HG02623 (cell line): Measurements from ENCODE around the gene HOXB1.

Experiments used
- ATAC-seq: cut with Tn5 transposase; IDR thresholded peaks from one replicate; pipeline ENCODE4 v1.9.1; 2021; ENCODE audit warnings: moderate library complexity; ENCODE audit not compliant: unreplicated experiment

HOXB1 gene

DNA sequence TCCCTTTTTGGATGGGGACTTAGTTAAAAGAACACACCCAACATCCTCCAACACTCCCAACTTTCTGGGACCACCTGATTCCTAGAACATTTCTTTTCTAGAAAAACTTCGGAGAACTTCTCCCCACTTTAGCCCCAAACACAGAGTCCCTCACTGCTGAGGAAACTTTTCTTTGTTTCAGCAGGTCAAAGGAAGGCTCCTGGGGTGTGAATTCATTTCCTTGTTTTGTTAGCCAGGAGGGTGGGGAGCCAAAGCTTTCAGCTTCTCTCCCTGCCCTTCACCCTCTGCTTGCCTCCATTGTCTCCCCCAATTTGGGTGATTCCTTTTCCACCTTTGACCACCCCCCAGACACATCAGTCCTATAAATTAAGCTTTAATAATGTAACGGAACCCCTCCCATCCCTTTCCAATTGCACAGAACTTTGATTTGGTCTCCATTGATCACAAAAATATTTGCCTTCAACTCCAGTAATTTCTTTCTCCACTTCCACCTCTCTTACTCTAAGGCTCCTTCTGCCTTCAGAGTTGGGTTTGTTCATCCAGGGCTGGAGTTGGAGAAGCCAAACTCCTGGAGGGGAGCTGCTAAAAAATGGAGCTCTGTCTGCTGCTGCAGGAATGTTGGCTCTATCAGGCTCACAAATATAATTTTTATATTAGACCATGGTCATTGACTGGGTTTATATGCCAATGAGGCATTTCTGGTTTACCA is 37.0 kb upstream of the HOXB1 start:
- ATAC-seq, result no peak

DNA sequence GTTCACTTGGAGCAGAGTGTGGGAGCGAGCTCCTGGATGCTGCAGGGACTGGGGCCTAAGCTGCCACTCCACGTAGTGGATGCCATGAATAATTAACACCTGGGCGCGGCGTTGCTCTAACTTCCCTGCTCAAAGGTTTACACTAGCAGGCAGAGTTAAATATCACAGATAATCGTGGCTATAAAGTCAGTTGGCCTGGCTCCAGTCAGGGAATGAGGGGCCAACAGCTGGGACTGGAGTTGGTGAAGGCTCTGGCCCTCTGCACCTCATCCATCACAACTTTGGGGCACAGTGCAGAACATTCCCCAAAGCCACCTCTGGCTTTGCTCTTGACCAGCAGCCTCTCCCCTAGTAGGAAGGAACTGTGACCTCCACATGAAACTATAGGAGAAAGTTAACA is 36.4 kb upstream of the HOXB1 start:
- ATAC-seq, result no peak

DNA sequence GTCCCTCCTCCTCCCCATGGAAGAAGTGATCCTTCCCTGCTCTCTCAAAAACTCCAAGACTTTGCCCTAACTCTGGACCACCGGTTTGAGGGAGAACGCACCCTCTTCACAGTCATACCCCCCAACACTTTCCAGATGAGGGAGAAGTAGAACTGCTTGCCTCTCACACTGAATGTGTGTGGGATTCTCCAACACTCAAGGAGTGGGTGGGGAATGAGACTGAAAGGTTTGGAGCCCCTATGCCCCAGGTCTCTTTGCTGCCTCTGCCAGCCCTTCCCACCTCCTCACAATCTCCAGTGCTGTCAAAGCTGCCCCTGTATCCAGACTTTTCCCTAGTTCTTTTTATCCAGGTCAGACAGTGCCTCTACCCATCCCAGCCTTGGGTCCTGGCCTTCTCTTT is 35.9 kb upstream of the HOXB1 start:
- no peak for ATAC-seq

DNA sequence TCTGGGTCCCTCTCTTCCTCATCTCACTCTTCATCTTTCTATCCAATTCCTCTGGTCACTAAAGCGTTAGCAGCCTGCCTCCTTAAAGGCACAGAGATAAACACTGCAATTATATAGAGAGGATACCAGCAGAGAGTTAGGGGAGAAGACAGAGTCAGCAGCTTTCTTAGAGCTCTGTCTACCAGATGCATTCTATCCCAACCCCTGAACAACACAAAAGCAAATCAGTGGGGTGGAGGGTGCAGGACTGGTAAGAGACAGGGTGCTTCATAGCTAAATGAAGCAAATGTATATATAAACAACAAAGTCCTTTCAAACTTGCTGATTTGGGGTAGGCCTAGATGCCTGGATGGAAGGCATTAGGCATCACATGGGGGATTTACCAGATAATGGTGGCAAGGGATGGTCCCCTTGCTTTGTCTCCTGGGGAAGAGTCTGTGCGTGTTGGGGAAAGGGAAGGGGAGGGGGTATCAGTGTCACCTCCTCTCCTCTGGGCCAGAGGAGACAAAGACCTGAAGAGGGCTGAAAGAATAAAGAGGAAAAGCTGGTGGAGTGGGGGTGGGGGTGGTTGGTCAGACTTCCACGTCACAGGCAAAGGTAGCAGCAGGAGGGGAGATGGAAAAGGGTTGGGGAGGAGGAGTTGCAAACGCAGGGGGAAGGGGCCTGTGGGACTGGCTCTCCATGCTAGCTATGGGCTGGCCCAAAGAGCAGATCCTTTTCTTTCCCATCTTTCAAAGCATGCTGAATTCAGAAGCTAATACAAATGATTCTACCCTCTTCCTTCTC is 35.3 kb upstream of the HOXB1 start:
- no peak for ATAC-seq

DNA sequence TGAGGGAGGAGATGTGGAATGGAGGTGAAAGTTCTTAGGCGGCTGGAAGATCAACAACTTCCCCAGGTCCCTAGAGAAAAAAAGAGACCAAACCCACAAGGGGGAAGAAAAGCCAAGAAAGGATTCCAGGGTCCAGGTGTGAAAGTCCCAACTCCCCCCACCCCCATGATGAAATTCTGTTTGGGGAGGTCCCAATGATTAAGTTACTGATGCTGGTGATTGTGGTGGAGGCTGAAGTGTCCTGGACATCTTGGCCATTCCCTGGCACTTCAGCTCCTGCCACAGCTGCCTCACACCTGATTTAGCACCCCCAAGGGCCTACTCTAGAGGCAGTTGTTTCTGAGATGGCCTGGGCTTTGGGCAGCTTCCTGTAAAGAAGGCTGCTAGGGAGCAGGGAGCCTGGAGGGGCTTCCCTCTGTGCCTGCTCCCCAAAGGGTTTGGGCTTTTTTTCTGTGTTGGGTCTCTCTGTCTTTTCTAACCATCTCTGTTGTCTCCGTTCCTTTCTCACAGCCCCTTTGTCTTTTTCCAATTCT is 34.3 kb upstream of the HOXB1 start:
- ATAC-seq, result no peak

DNA sequence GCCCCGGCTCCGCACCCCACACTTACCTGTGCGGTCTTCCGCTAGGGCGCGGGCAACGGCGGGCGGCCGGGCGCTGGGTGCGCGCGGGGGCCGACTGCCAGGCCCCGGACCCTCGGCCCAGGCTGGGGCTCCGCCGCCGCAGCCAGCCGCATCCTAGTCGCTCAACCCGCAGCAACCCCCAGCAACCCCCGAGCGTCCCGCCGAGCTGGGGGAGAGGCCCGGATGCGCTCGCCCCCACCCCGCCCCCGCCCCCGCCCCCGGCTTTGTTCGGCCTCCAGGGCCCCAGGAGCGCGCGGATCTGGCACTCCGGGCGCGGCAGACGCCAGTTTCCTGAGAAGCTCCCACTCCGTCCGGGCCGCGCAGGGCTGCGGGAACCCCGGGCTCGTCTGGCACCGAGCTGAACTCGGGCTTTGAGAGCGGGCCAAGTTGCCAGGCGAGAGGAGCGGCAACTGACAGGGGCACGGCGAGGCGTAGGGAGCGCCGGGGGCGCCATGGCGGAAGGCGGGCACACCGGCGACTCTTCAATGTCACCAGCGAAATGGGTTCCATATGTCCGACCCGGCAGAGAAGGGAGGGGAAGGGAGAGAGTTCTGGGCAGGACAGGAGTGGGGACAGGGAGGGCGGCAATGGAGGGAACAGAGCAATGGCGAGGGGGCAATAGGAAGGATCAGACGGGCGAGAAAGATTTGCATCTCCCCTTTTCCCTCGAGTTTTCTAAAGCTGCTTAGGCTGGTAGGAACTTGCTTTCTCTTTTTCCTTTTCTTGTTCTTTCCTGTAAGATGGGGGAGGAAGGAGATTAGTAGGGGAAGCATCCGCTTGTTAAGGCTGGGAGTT is 33.6 kb upstream of the HOXB1 start:
- no peak for ATAC-seq

DNA sequence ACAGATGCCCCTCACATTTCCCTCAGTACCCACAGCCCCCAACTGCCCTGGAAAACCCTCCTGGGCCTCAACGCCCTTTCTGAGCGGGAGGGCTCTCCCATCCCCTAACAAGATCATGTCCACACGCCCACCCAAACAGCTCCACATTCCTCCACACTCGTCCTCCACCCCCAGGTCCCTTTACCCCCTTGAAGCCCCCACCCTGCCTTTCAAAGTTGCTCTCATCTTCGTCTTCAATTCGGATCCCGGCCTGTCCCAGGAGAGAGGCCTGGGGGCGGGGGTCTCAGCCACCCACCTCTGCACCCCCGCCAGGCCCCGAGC is 33.0 kb upstream of the HOXB1 start:
- ATAC-seq, result no peak

DNA sequence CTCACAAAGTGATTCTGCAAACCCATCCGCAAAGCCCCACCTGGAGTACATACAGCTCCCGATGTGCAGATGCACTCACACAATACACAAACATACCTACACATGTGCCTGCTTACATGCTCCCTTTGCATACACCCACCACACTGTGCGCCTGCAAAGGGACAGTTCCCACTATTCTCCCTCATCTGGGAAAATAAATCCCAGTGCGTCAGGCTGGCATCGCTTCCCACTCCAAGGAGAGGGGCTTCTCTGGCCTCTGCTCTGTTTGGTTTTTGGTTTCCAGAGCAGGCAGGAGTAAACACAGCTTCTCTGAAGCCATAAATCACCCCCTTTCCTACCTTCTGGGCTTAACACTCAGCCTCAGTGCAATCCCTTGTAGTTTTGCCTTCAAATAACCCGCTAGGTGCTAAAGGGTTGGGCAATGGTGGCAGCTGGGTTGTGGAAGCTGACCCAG is 32.6 kb upstream of the HOXB1 start:
- ATAC-seq, result no peak

DNA sequence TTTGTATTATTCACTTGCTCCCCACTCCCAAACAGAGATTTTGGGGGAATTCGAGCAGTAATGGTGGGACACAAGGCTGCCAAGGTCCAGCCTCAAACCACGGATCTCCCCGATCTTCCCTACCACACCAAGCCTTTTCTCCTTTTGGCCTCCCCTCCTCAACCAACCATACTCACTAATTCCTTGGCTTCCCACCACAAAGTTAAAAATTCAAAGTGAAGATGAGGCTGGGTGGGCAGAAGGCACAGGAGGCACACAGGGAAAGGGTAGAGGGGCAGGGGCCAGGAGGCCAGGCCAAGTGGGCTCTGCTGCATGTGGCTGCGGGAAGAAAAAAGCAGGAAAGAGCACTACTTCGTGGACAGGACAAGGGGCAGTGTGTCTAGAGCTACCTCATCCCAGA is 32.1 kb upstream of the HOXB1 start:
- no peak for ATAC-seq

DNA sequence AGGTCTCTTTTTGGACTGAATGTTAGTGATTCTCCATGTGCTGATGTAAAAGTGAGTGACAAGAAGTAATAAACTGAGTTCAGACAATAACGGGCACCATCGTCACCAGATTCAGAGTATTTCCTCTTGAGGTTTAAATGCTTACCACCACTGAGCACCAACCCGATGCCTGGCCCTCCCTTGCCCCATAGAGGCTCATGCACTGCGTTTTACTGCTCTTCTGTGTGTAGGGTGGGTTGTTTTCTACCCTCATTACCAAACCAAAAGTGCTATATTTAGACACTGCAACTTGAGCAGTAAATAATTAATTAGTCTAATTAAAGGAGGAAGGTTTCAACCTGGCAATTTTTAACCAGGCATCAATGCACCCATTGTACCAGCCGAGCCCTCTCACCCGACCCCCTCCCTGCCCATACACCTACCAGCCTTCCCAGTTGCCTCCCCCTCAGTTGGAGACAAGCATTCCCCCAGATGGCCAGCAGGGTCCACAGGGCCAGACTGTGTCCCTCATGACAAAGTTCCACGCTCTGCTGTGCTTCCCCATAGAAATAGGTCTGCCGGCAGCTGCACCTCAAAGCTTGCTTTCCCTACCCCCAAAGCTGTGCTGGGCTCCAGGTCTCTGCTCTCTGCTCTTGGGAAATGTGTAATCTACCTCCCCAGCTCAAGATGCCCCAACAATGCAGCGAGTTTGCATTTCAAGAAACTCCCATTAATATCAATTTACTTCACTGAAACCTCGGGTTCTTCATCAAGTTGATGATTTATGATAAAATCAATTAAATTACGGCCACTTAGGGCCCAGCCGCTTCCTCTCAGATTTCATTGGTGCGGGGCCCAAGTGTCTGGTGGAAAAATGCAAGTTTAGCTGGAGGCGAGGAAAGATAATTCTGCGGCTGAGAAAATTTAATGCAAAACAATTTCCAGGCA is 31.3 kb upstream of the HOXB1 start:
- no peak for ATAC-seq

DNA sequence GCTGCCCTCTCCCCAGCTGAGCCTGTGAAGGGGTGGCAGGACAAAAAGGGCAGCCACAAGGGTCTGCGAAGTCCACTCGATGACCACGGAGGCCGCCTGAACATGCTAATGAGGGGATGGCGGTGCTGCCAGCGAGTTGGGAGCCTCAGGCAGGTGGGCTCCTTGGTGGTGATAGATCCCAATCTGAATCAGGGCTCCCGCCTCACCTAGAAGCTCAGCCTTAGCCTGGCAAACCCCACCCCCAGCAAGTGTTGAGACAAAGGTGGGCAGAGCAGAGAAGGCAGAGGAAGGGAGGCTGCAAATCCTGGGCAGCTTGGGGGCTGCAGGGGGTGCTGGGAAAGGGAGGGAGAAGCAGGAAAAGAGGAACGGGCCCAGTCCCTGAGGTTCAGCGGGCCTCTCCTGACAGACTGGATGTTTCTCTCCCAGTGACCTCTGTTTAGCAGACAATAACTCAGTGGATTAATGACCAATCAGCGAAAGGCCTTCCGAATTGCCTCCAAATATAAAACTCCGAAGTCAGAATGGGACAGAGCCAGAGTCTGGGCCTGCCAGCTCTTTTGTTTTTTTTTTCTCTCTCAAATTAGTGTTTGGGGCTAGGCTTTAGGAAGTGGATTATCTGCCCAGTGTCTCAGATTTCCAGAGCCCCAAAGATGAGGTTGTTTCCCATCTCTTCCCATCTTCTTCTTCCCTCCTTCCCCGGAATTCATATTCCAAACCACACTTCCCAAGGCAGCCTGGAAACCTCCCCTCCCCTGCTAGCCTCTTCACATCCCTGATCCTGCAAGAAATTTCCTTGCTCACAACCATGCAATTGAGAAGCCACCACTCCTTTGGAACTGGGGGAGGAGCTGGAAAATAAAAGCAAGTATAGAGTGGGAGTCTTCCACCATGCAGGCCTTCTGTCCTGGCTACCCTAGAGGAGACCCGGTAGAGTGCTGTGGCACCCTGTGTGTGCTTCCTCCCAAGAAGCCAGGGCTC is 29.3 kb upstream of the HOXB1 start:
- no peak for ATAC-seq

DNA sequence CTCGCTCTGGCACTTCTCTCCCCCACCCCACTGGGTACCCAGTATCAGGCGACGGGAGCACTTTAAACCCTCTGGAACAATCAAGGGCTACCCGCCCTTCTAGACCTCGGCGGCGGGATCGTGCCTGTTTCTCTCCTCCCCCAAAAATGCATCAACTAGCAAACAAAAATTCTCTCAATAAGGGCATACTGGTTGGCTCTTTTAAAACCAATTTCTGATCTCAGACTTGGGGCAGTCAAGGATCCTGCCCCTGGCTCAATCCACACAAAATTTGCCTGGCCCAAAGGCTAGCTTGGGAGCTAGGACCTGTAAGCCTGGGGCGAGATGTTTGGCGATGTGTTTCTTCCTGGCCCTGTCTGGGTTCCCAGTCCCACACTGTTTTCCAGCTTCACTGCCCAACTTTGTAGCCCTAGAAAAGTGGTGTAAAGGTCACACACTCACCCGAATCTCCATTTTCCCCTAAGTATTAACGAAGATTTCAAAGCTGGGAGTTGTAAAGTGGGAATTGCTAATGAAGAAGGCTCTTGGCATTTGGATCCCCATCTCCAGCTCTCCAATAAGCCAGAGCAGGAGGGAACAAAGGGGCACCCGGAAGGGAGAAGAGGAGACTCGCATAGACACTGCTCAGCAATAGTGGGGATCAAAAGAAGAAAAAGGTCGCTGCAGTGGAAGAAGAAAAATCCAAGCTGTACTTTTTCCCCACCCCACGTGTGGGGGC is 28.5 kb upstream of the HOXB1 start:
- ATAC-seq, result no peak

DNA sequence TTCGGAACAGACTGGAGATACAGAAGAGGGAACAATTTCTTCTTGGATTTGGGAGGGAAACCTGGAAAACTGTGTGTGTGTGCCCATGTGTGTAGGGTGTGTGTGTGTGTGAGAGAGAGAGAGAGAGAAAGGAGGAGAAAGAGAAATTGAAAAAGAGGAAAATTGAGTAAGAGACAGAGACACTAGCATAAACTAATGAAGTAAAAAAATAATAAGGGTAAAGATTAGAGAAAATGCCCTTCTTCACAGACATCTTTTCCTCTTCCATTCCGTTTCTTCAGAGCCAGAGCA is 28.0 kb upstream of the HOXB1 start:
- no peak for ATAC-seq

DNA sequence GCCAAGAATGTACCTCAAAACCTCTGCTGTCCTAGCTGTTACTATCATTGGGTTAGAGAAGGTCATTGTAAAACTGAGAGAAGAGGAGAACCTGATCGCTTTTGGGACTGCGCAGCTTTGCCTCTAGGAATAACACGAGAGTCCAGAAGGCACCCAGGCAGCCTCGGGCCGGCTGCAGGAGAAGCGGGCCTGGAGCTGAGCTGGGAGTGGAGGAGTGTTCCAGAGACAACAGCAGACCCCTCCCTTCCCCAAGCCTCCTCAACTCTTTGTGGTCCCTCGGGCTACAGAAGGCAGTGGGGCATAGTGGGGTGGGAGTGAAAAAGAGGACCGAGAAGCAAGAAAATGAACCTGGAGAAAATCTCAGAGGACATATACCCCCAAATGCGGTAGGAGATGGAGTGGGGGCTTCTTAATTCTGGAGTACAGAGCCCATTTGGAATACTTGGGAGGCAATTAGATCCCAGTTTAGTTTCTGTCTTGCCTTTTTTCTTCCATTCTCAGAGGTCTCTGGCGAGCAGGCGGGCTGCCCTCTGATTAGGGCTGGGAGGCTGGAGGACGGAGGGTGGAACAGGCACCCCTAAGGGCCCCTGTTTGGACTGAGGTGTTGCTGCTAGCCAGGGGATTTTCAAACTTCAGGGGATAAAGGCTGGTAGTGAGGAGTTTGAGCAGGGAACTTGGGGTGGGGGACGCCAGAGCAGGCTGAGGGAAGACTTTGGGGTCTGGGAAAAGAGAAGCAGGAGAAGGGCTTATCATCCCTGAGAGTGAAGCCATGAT is 27.4 kb upstream of the HOXB1 start:
- no peak for ATAC-seq

DNA sequence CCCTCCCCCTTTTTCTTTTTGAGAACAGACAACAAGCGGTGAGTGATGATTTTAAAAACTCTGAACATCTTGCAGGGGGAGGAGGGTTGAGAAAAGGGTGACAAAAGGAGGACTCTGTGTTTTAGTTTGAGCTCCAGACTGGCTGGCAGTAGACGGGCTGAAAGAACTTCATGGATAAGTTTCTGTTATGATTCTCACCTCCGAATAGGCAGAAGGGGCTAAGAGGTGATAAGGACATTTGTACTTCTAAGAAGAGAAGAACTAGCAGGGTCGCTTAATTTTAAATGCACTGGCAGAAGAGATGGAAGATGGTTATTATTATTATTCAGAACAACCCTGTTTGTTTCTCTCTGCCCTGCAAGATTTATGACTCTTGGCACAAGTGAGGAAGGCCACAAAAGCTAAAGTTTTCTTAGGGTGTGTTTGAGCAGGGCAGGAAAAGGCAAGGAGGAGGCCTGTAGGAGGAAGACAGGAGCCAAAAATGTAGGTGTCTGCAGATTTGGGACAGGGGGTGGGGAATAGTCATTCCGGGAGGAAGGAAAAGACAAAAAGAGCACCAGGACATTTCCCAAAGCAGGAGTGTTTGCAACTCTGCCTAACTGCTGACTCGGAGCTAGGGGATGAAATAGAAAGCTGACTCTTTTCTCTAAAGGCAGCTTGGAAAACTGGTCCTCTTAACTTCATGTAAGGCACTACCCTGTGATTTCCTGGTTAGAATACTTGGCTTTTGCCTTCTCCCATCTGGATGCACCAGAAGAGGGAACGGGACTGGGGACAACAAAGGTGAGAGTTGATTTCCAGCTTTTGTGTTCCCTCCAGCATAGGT is 26.0 kb upstream of the HOXB1 start:
- no peak for ATAC-seq

DNA sequence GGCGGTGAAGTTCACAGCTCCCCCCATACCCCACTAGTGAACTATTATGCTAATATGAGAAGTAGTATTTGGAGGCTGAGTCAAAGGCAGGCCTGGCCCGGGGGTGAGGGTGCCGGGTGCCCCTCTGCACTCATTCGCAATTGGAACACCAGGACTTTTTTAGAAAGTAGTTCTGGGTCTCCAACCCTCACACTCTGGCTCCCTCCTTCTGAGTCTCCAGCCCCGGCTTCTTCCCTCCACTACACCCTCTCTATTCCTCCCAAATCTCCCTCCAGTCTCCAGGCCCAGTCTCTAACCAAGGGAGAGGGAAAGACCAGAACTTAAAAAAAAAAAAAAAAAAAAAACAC is 25.4 kb upstream of the HOXB1 start:
- ATAC-seq, result no peak
